Parathyroid adenoma (tissue), 2 donors: ENCODE results near the gene GIMAP5.

ENCODE experiments used
- H2AFZ ChIP-seq: fragments of 300-600 bp; sonication (generic); one replicate; pipeline ENCODE4 v1.7.0; 2017; ENCODE audit warnings: antibody characterized with exemption, mild to moderate bottlenecking
- H3K27ac ChIP-seq: fragments of 300-600 bp; sonication (generic); one replicate; pipeline ENCODE4 v1.7.0; 2017
- H3K27me3 ChIP-seq: fragments of 300-600 bp; sonication (generic); one replicate; pipeline ENCODE4 v1.7.0; 2017; ENCODE audit warnings: low read length; ENCODE audit not compliant: control insufficient read depth, insufficient read depth
- H3K36me3 ChIP-seq: fragments of 300-600 bp; sonication (generic); one replicate; pipeline ENCODE4 v1.7.0; 2017; ENCODE audit warnings: low read length; ENCODE audit not compliant: control insufficient read depth, insufficient read depth
- H3K4me1 ChIP-seq: fragments of 300-600 bp; sonication (generic); one replicate; pipeline ENCODE4 v1.7.0; 2017; ENCODE audit warnings: control low read depth
- H3K4me2 ChIP-seq: fragments of 300-600 bp; sonication (generic); one replicate; pipeline ENCODE4 v1.7.0; 2017; ENCODE audit warnings: low read length
- H3K4me3 ChIP-seq: fragments of 300-600 bp; sonication (generic); one replicate; pipeline ENCODE4 v1.7.0; 2017; ENCODE audit warnings: low read depth, low read length
- H3K79me2 ChIP-seq: fragments of 300-600 bp; sonication (generic); one replicate; pipeline ENCODE4 v1.7.0; 2017; ENCODE audit warnings: control low read depth
- H3K9ac ChIP-seq: fragments of 300-600 bp; sonication (generic); one replicate; pipeline ENCODE4 v1.7.0; 2017; ENCODE audit warnings: mild to moderate bottlenecking
- H3K9me3 ChIP-seq: fragments of 300-600 bp; sonication (generic); one replicate; pipeline ENCODE4 v1.7.0; 2017; ENCODE audit warnings: low read length; ENCODE audit not compliant: control insufficient read depth
- TF ChIP-seq, protein P1 (sequence below): fragments of 300-600 bp; sonication (generic); IDR thresholded peaks from one replicate; pipeline ENCODE4 v1.7.0; 2017; ENCODE audit warnings: antibody characterized with exemption, mild to moderate bottlenecking
- donor health status: primary hyperparathyroidism.

The GIMAP5 gene

DNA sequence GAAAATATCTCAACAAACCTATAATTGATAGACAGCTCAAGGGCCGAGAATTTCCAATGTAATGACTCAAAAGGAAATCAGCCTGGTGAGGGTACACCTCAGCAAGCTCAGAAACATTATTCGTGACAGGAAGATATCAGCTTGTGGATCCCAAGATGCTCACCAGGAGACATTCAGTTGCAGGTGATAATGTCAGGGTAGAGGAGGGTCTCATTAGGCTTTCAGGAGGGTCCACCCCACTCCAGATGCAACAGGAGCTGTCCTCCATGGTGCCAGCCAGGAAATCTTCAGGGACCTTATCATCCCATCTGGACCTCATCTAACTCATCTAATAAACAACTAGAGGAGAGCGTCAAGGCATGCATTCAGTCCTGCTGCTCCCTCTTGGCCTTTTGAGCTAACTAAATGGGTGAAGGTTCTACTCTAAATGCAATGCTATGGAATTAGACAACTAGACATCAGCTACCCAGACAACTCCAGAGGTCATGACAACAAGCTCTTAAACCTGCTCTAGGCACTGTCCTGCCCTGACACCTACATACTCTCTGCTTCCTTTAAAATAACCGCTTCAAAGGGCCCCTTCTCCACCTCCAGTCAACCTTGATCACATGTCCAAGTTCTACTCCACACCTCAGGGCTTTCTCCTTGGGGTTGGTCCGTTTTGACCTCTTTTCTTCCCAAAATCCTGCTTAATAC, 4.3 kb upstream of the GIMAP5 start:
- Histone ChIP-seq H3K4me2 (no peak overlapping the region), H3K36me3 (no peaks in the 10 kb centered on the region), H3K27ac (no peak overlapping the region), H3K9ac (no peak overlapping the region), H3K4me1 (no peaks in the 10 kb centered on the region), H3K79me2 (no peaks in the 10 kb centered on the region), H2AFZ (no peak overlapping the region), H3K9me3 (no peaks in the 10 kb centered on the region), H3K4me3 (no peak overlapping the region), H3K27me3 (no peaks in the 10 kb centered on the region)
- TF ChIP-seq, protein P1, sequence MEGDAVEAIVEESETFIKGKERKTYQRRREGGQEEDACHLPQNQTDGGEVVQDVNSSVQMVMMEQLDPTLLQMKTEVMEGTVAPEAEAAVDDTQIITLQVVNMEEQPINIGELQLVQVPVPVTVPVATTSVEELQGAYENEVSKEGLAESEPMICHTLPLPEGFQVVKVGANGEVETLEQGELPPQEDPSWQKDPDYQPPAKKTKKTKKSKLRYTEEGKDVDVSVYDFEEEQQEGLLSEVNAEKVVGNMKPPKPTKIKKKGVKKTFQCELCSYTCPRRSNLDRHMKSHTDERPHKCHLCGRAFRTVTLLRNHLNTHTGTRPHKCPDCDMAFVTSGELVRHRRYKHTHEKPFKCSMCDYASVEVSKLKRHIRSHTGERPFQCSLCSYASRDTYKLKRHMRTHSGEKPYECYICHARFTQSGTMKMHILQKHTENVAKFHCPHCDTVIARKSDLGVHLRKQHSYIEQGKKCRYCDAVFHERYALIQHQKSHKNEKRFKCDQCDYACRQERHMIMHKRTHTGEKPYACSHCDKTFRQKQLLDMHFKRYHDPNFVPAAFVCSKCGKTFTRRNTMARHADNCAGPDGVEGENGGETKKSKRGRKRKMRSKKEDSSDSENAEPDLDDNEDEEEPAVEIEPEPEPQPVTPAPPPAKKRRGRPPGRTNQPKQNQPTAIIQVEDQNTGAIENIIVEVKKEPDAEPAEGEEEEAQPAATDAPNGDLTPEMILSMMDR, result no peak

DNA sequence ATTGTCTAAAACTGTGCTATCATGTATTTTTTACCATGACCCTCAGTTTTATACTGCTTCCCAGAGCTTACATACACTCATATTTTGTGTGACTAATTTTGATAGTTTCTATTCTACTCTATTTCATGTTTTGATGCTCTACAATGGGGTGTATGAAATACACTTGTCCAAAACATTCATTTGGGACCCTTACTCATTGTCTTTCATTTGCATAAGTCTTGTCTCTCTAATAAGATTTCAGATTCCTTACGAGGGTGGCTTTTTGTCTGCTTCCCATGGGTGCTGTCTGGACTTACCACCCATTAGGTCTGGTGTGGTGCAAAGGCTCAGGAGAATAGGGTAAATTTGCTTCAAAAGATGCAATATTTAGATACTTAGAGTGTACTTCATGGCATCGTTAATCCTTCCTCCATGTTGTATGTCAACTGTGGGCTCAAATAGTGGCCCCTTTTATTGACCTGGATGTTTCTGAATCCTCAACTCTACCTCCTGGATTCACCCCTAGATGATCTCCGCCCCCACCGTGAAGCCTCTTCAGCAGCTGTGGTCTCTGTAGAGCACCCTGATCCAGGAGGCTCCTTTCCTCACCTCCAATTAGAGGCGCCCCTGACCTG, 3.6 kb upstream of the GIMAP5 start:
- Histone ChIP-seq H3K79me2 (no peaks in the 10 kb centered on the region), H2AFZ (no peak overlapping the region), H3K4me3 (no peak overlapping the region), H3K27me3 (no peaks in the 10 kb centered on the region), H3K4me2 (no peak overlapping the region), H3K27ac (no peak overlapping the region), H3K9me3 (no peaks in the 10 kb centered on the region), H3K9ac (no peak overlapping the region), H3K4me1 (no peaks in the 10 kb centered on the region), H3K36me3 (no peaks in the 10 kb centered on the region)
- TF ChIP-seq, protein P1, result no peak

DNA sequence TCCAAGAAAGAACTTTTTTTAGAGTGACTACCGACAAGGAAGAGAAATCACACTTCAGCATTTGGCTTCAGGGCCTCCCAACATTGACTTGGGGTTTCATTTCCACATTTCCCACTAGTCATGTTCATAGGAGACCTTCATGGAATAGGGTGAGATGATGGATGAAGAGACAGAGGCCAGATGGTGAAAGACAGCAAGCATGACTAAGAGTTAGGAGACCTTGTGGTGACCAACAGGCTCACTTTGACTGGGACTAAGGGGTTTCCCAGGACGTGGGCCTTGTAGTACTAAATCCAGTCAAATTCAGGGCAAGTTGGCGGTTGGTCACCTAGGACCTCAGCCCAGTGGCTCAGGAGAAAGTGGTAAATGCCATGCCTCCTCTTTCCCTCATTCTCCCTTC, 3.0 kb upstream of the GIMAP5 start:
- Histone ChIP-seq H3K79me2 (no peaks in the 10 kb centered on the region), H3K9me3 (no peaks in the 10 kb centered on the region), H3K4me3 (no peak overlapping the region), H3K36me3 (no peaks in the 10 kb centered on the region), H3K4me2 (no peak overlapping the region), H2AFZ (no peak overlapping the region), H3K4me1 (no peaks in the 10 kb centered on the region), H3K27ac (no peak overlapping the region), H3K27me3 (no peaks in the 10 kb centered on the region), H3K9ac (no peak overlapping the region)
- TF ChIP-seq, protein P1, result no peak

DNA sequence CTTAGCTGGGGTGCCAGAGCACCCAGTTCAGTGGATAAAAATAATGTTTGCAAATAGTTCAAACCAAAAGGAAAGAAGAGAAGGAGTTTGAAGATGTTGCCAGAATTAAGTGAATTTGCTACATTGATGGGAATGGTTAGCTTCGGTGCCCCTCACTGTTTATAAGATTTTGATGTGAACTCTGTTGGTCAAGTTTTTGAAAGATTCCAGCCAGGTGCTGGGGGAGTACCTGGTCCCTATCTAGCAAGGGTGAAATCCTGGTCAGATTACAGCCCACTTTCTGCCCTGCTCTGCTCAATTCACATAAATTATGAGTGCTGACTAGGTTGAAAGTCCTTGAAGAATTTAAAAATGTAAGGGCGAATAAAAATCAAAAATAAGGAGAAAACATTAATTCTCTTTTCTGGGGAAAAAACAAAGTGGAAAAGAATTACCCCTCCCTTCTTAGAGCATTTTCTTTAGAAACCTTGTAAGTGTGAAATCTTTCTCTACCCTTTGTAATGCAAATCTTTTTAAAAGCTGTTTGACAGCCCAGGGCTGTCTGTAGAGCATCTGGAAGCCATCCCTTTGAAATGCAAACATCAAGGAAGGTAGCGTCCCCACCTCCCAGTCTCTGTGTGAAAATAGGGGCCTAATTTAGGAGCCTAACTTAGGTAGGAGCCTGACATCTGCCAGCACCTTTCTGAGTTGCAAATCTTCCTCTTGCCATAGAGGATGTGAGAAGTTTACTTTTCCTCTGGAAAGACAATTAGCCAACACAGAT, 1.4 kb upstream of the GIMAP5 start:
- Histone ChIP-seq H3K9me3 (no peaks in the 10 kb centered on the region), H2AFZ (no peak overlapping the region), H3K27me3 (no peaks in the 10 kb centered on the region), H3K4me2 (no peak overlapping the region), H3K4me1 (no peaks in the 10 kb centered on the region), H3K79me2 (no peaks in the 10 kb centered on the region), H3K4me3 (no peak overlapping the region), H3K9ac (no peak overlapping the region), H3K36me3 (no peaks in the 10 kb centered on the region), H3K27ac (no peak overlapping the region)
- TF ChIP-seq, protein P1, result no peak
